Measurements from ENCODE around the gene MAML2. TPM values are rescaled to one million over a fixed set of nuclear protein-coding genes. Genes with fewer than 3 reads are reported as not detected.

Gene MAML2
- total and polyA plus RNA-seq, 2 experiments from 2014 or later, result 4.7 to 15.3 TPM

DNA sequence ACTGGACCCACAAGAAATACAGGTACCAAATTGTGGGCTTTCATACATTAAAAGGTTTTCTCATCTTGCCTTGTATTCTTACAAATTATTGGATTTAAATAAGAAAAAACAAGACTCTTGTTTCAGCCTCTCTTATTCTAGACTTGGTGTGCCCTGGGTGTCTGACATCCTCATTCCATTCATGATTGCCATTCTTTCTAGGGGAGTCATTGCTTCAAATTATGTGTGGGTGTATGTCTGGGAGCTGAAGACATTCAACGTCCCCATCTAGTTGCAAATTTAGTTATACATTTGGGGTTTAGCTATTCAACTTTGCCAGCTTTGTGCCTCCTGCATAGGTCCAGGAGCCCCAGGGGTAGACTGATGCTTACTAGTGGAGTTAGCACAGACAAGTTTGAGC lies 18.1 kb downstream of the MAML2 start:
- Histone ChIP-seq H3K9me2 (replicated peaks; ENCODE audit: insufficient read depth) (no peaks in the 10 kb centered on the region), H3K27me3 (no peaks in the 10 kb centered on the region), H3K27ac (peak overlapping the region; percentile 77), H3K9me3 (ENCODE audit: low read depth) (no peaks in the 10 kb centered on the region), H3K4me3 (no peak overlapping the region), H4K20me1 (ENCODE audit: insufficient read depth, poor library complexity, severe bottlenecking) (no peaks in the 10 kb centered on the region), H3K4me2 (peak overlapping the region; percentile 24), H3K36me3 (replicated peaks; ENCODE audit: insufficient read depth, low read depth) (no peaks in the 10 kb centered on the region), H3K4me1 (ENCODE audit: insufficient read depth) (peaks cover 38% of the 10 kb centered on the region), H2AFZ (no peak overlapping the region), H3K79me2 (peaks cover 97% of the 10 kb centered on the region)
- DNase-seq (ENCODE audit: low spot score), result no peak
- 14% methylated on average over 1 of the region's 1 CpG for WGBS (ENCODE audit: low lambda C conversion rate, missing lambda C conversion rate)
- no peak for TF ChIP-seq EZH2 (IDR thresholded peaks at IDR 0.05; ENCODE audit: borderline replicate concordance)
- TF ChIP-seq EZH2phosphoT487 (IDR thresholded peaks at IDR 0.05; ENCODE audit: low read depth, severe bottlenecking, unreplicated experiment), result no peak
- TF ChIP-seq, protein P1, sequence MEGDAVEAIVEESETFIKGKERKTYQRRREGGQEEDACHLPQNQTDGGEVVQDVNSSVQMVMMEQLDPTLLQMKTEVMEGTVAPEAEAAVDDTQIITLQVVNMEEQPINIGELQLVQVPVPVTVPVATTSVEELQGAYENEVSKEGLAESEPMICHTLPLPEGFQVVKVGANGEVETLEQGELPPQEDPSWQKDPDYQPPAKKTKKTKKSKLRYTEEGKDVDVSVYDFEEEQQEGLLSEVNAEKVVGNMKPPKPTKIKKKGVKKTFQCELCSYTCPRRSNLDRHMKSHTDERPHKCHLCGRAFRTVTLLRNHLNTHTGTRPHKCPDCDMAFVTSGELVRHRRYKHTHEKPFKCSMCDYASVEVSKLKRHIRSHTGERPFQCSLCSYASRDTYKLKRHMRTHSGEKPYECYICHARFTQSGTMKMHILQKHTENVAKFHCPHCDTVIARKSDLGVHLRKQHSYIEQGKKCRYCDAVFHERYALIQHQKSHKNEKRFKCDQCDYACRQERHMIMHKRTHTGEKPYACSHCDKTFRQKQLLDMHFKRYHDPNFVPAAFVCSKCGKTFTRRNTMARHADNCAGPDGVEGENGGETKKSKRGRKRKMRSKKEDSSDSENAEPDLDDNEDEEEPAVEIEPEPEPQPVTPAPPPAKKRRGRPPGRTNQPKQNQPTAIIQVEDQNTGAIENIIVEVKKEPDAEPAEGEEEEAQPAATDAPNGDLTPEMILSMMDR (IDR thresholded peaks at IDR 0.05; ENCODE audit: poor library complexity), result no peak

DNA sequence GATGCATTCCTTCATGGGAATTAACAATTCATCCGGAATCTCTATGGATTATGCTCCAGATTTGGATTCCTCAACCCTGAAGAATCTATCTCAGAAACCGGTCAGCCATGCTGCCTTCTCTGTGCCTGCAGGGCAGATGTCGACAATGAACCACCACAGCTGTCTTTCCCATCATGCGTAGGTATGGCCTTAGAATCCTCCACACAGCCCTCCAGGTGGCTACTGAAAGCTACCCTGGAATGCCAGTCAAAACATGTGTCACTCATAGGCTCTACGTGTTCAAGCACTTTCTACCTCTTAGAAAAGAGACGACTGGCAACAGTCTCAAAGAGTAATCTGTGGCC lies 19.4 kb downstream of the MAML2 start:
- peaks cover 97% of the 10 kb centered on the region for H3K79me2 ChIP-seq
- no peaks in the 10 kb centered on the region for H3K9me3 ChIP-seq (ENCODE audit: low read depth)
- WGBS (ENCODE audit: low lambda C conversion rate, missing lambda C conversion rate), result 93% methylated on average over 6 of the region's 6 CpGs
- H2AFZ ChIP-seq, result no peak overlapping the region
- no peak for DNase-seq (ENCODE audit: low spot score)
- H3K27ac ChIP-seq, result no peak overlapping the region
- TF ChIP-seq EZH2 (IDR thresholded peaks at IDR 0.05; ENCODE audit: borderline replicate concordance), result no peak
- TF ChIP-seq, protein P1 (IDR thresholded peaks at IDR 0.05; ENCODE audit: poor library complexity), result no peak
- TF ChIP-seq EZH2phosphoT487 (IDR thresholded peaks at IDR 0.05; ENCODE audit: low read depth, severe bottlenecking, unreplicated experiment), result no peak
- no peaks in the 10 kb centered on the region for H3K27me3 ChIP-seq
- no peaks in the 10 kb centered on the region for H3K36me3 ChIP-seq (replicated peaks; ENCODE audit: insufficient read depth, low read depth)
- no peaks in the 10 kb centered on the region for H4K20me1 ChIP-seq (ENCODE audit: insufficient read depth, poor library complexity, severe bottlenecking)
- no peak overlapping the region for H3K4me2 ChIP-seq
- H3K9me2 ChIP-seq (replicated peaks; ENCODE audit: insufficient read depth), result no peaks in the 10 kb centered on the region
- no peak overlapping the region for H3K4me3 ChIP-seq
- peaks cover 25% of the 10 kb centered on the region for H3K4me1 ChIP-seq (ENCODE audit: insufficient read depth)

DNA sequence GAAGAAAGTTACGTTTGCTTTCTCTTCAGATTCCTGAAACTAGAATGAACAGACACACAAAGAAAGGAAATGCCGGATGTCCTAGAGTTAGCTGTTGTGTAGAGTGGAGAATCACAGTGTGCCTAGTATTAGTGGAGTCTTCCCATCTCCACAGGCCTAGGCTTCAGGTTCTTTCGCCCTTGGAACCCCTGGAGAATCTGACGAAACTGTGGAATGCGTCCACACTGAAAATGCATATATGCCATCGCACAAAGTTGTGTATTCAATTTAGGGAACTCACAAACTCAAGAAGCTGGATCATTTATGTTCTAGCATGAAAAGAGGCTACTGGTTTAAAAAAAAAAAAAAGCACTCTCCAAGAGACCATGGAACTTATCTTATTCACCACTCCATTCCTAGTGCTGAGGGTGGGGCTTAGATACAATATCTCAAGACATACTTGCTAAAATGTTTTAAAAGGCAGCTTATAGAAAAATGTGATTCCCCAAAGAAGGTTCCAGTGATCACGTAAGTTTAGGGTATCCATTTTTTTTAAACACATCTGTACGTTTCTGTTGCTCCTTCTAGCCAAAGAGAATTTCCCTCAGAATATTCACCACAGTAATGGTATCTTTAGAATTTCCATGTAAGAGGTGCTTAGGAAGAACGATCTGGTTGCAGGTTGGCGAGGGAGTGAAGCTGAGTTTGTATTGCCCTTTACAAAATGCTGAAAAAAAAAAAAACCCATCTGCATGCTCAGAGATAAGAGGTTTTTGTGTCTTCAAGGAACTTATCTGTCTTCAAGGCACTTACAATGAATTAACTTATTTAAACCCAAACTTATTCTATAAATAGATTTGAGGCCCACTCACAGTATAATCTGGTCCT lies 20.0 kb downstream of the MAML2 start:
- Histone ChIP-seq H3K27ac (peak overlapping the region; percentile 31), H3K4me2 (no peak overlapping the region), H3K36me3 (replicated peaks; ENCODE audit: insufficient read depth, low read depth) (no peaks in the 10 kb centered on the region), H3K9me2 (replicated peaks; ENCODE audit: insufficient read depth) (no peaks in the 10 kb centered on the region), H3K79me2 (peaks cover 97% of the 10 kb centered on the region), H2AFZ (no peak overlapping the region), H3K27me3 (no peaks in the 10 kb centered on the region), H4K20me1 (ENCODE audit: insufficient read depth, poor library complexity, severe bottlenecking) (no peaks in the 10 kb centered on the region), H3K9me3 (ENCODE audit: low read depth) (no peaks in the 10 kb centered on the region), H3K4me1 (ENCODE audit: insufficient read depth) (peaks cover 19% of the 10 kb centered on the region), H3K4me3 (no peak overlapping the region)
- DNase-seq (ENCODE audit: low spot score), result no peak
- 94% methylated on average over 10 of the region's 10 CpGs for WGBS (ENCODE audit: low lambda C conversion rate, missing lambda C conversion rate)
- TF ChIP-seq EZH2phosphoT487 (IDR thresholded peaks at IDR 0.05; ENCODE audit: low read depth, severe bottlenecking, unreplicated experiment) (no peak), EZH2 (IDR thresholded peaks at IDR 0.05; ENCODE audit: borderline replicate concordance) (no peak)
- TF ChIP-seq, protein P1 (IDR thresholded peaks at IDR 0.05; ENCODE audit: poor library complexity), result no peak

All from hepatocyte (in vitro differentiated cells).